Measurements from ENCODE around the gene MFNG. TPM values are rescaled to one million over a fixed set of nuclear protein-coding genes. Genes with fewer than 3 reads are reported as not detected.

MFNG gene
- total RNA-seq, 3 donors from 2014 or later (not counting 1 experiment from before 2014, with no cell fraction given), result 75.3 to 111 (median 110) TPM

- 52% methylated on average over 18 of the region's 18 CpGs for WGBS (ENCODE audit: insufficient coverage)
- peak overlapping the region; percentile 92 for H3K4me3 Mint-ChIP-seq
- no peak for TF ChIP-seq CTCF (IDR thresholded peaks at IDR 0.05)
- H3K36me3 Mint-ChIP-seq, result no peaks in the 10 kb centered on the region
- no peaks in the 10 kb centered on the region for H3K36me3 ChIP-seq (ENCODE audit: control insufficient read depth, insufficient read depth, low read length)
- peaks cover 26 to 38% of the 10 kb centered on the region in 2 donors for H3K4me1 Mint-ChIP-seq
- H3K4me3 ChIP-seq (ENCODE audit: low read length), result no peak overlapping the region
- peaks cover 45 to 55% of the 10 kb centered on the region in 2 donors for H3K27me3 Mint-ChIP-seq (ENCODE audit: low read depth in 2 of 2)
- no peaks in the 10 kb centered on the region for H3K9me3 Mint-ChIP-seq
- no peak for DNase-seq
- peak overlapping the region in 1 of 2 donors; percentile 37 for H3K27ac Mint-ChIP-seq
- H3K27ac ChIP-seq (ENCODE audit: low read length), result no peak overlapping the region
- no peaks in the 10 kb centered on the region for H3K9me3 ChIP-seq (ENCODE audit: control insufficient read depth, insufficient read depth, low read length)
- ATAC-seq, result no peak
- peaks cover 31% of the 10 kb centered on the region for H3K27me3 ChIP-seq (ENCODE audit: control insufficient read depth, insufficient read depth, low read length)
- H3K4me1 ChIP-seq (ENCODE audit: control insufficient read depth, insufficient read depth, low read length), result peaks cover 30% of the 10 kb centered on the region
- intact Hi-C loops (cut with micrococcal nuclease), result no loop called here
Measured at GRCh38 chr22:37420686-37421467, 65.3 kb downstream of the MFNG start.

GRCh38 chr22:37419969-37420685 lies 66.1 kb downstream of the MFNG start:
- WGBS (ENCODE audit: insufficient coverage), result 1% methylated on average over 69 of the region's 70 CpGs
- Mint-ChIP-seq H3K4me1 (peaks cover 28 to 39% of the 10 kb centered on the region in 2 donors), H3K9me3 (no peaks in the 10 kb centered on the region), H3K27me3 (ENCODE audit: low read depth in 2 of 2) (peaks cover 47 to 52% of the 10 kb centered on the region in 2 donors), H3K27ac (peak overlapping the region in 1 of 2 donors; percentile 37), H3K36me3 (no peaks in the 10 kb centered on the region), H3K4me3 (peak overlapping the region; percentile 92)
- Histone ChIP-seq H3K27ac (ENCODE audit: low read length) (no peak overlapping the region), H3K27me3 (ENCODE audit: control insufficient read depth, insufficient read depth, low read length) (peaks cover 34% of the 10 kb centered on the region), H3K36me3 (ENCODE audit: control insufficient read depth, insufficient read depth, low read length) (no peaks in the 10 kb centered on the region), H3K4me1 (ENCODE audit: control insufficient read depth, insufficient read depth, low read length) (peaks cover 31% of the 10 kb centered on the region), H3K9me3 (ENCODE audit: control insufficient read depth, insufficient read depth, low read length) (no peaks in the 10 kb centered on the region), H3K4me3 (ENCODE audit: low read length) (peak overlapping the region; percentile 18)
- intact Hi-C loops (cut with micrococcal nuclease), result no loop called here
- DNase-seq (peak in 1 of 2 donors; percentile 47), ATAC-seq (peak in 2 of 3 donors; percentile 36 to 51)
- no peak for TF ChIP-seq CTCF (IDR thresholded peaks at IDR 0.05)

- ATAC-seq, result peak in 2 of 3 donors; percentile 16 to 23
- peaks cover 31% of the 10 kb centered on the region for H3K4me1 ChIP-seq (ENCODE audit: control insufficient read depth, insufficient read depth, low read length)
- Mint-ChIP-seq H3K9me3 (no peaks in the 10 kb centered on the region), H3K4me3 (peak overlapping the region; percentile 89), H3K27me3 (ENCODE audit: low read depth in 2 of 2) (peaks cover 48 to 59% of the 10 kb centered on the region in 2 donors), H3K27ac (no peak overlapping the region), H3K4me1 (peaks cover 28 to 39% of the 10 kb centered on the region in 2 donors), H3K36me3 (no peaks in the 10 kb centered on the region)
- intact Hi-C loops (cut with micrococcal nuclease), result no loop called here
- no peak for DNase-seq
- H3K27me3 ChIP-seq (ENCODE audit: control insufficient read depth, insufficient read depth, low read length), result peaks cover 35% of the 10 kb centered on the region
- no peak for TF ChIP-seq CTCF (IDR thresholded peaks at IDR 0.05)
- H3K36me3 ChIP-seq (ENCODE audit: control insufficient read depth, insufficient read depth, low read length), result no peaks in the 10 kb centered on the region
- no peak overlapping the region for H3K4me3 ChIP-seq (ENCODE audit: low read length)
- H3K9me3 ChIP-seq (ENCODE audit: control insufficient read depth, insufficient read depth, low read length), result no peaks in the 10 kb centered on the region
- no peak overlapping the region for H3K27ac ChIP-seq (ENCODE audit: low read length)
- WGBS (ENCODE audit: insufficient coverage), result 21% methylated on average over 43 of the region's 43 CpGs
Measured at GRCh38 chr22:37419370-37419968, 66.7 kb downstream of the MFNG start.

Other genes with a start within 250 kb of the MFNG start
- 100 to 1,000 TPM; 647 to 744 (median 741) TPM for gene RAC2, start 242.1 kb downstream of the MFNG start, total RNA-seq
- gene CYTH4, start 203.9 kb downstream of the MFNG start, total RNA-seq, result 100 to 1,000 TPM; 219 to 260 (median 249) TPM
- gene ELFN2, start 58.9 kb downstream of the MFNG start, total RNA-seq, result under 1 TPM; 0.33 to 0.49 (median 0.36) TPM
- under 1 TPM; 0.09 to 0.16 (median 0.10) TPM for gene CARD10, start 33.0 kb upstream of the MFNG start, total RNA-seq
- under 1 TPM in 2 of 3 donors, not detected in 1; 0.27 to 0.78 TPM for gene CDC42EP1, start 74.1 kb upstream of the MFNG start, total RNA-seq
- 1 to 10 TPM; 1.4 to 3.4 (median 2.6) TPM for gene LGALS2, start 93.7 kb upstream of the MFNG start, total RNA-seq
- gene GGA1, start 122.5 kb upstream of the MFNG start, total RNA-seq, result 10 to 100 TPM; 69.3 to 87.8 (median 80.2) TPM
- 100 to 1,000 TPM; 163 to 189 (median 163) TPM for gene SH3BP1, start 153.3 kb upstream of the MFNG start, total RNA-seq
- gene PDXP, start 172.3 kb upstream of the MFNG start, total RNA-seq, result 10 to 100 TPM in 2 of 3 donors, 1 to 10 TPM in 1; 8.3 to 14.2 (median 13.4) TPM
- 100 to 1,000 TPM; 195 to 218 (median 214) TPM for gene LGALS1, start 189.3 kb upstream of the MFNG start, total RNA-seq
- gene NOL12, start 200.0 kb upstream of the MFNG start, total RNA-seq, result 10 to 100 TPM; 28.0 to 45.1 (median 39.0) TPM
- gene TRIOBP, start 210.7 kb upstream of the MFNG start, total RNA-seq, result 10 to 100 TPM; 25.1 to 38.5 (median 25.8) TPM